ENCODE data around the gene SPOCK1. TPM values are rescaled to one million over a fixed set of nuclear protein-coding genes. Genes with fewer than 3 reads are reported as not detected.

SPOCK1 gene
- total and polyA plus RNA-seq, 4 donors: 0.07 to 0.18 (median 0.17) TPM; not detected in 1

- Histone ChIP-seq H3K27ac (ENCODE audit: low read depth in 1 of 2, low read length in 2 of 2) (no peak overlapping the region), H3K27me3 (ENCODE audit: control insufficient read depth in 4 of 4, insufficient read depth in 4 of 4, low read length in 3 of 4) (no peaks in the 10 kb centered on the region), H3K36me3 (ENCODE audit: control insufficient read depth in 4 of 4, insufficient read depth in 3 of 4, low read depth in 1 of 4, low read length in 3 of 4) (no peaks in the 10 kb centered on the region), H3K9ac (ENCODE audit: low read depth in 1 of 2, low read length in 2 of 2) (no peak overlapping the region), H3K4me1 (ENCODE audit: control insufficient read depth in 4 of 4, insufficient read depth in 4 of 4, low read length in 3 of 4) (no peaks in the 10 kb centered on the region), H3K9me3 (ENCODE audit: control insufficient read depth in 4 of 4, low read length in 3 of 4) (no peaks in the 10 kb centered on the region), H3K4me3 (ENCODE audit: low read depth in 1 of 3, low read length in 3 of 3) (no peak overlapping the region)
- 42% methylated on average over 2 of the region's 2 CpGs for WGBS
- no peak for DNase-seq (ENCODE audit: low spot score)
- TF ChIP-seq GABPA (IDR thresholded peaks at IDR 0.05 in 1 of 2, conservative IDR thresholded peaks at IDR 0.05 in 1 of 2) (no peak), ATF3 (IDR thresholded peaks at IDR 0.05) (no peak), EGR1 (IDR thresholded peaks at IDR 0.05; ENCODE audit: low read depth in 2 of 2) (no peak)
- TF ChIP-seq, protein P1, sequence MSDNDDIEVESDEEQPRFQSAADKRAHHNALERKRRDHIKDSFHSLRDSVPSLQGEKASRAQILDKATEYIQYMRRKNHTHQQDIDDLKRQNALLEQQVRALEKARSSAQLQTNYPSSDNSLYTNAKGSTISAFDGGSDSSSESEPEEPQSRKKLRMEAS (IDR thresholded peaks at IDR 0.05): no peak
These were observed 307.9 kb downstream of the SPOCK1 start for GRCh38 chr5:137191179-137191578.

GRCh38 chr5:137190441-137190840 lies 308.7 kb downstream of the SPOCK1 start:
- no peak for DNase-seq (ENCODE audit: low spot score)
- Histone ChIP-seq H3K9ac (ENCODE audit: low read depth in 1 of 2, low read length in 2 of 2) (no peak overlapping the region), H3K4me3 (ENCODE audit: low read depth in 1 of 3, low read length in 3 of 3) (no peak overlapping the region), H3K9me3 (ENCODE audit: control insufficient read depth in 4 of 4, low read length in 3 of 4) (no peaks in the 10 kb centered on the region), H3K4me1 (ENCODE audit: control insufficient read depth in 4 of 4, insufficient read depth in 4 of 4, low read length in 3 of 4) (no peaks in the 10 kb centered on the region), H3K36me3 (ENCODE audit: control insufficient read depth in 4 of 4, insufficient read depth in 3 of 4, low read depth in 1 of 4, low read length in 3 of 4) (no peaks in the 10 kb centered on the region), H3K27me3 (ENCODE audit: control insufficient read depth in 4 of 4, insufficient read depth in 4 of 4, low read length in 3 of 4) (no peaks in the 10 kb centered on the region), H3K27ac (ENCODE audit: low read depth in 1 of 2, low read length in 2 of 2) (no peak overlapping the region)
- no peak for TF ChIP-seq TAF1 (conservative IDR thresholded peaks at IDR 0.05)
- TF ChIP-seq, protein P1 (IDR thresholded peaks at IDR 0.05): no peak
- TF ChIP-seq HNF4G (IDR thresholded peaks at IDR 0.05): no peak
- TF ChIP-seq JUND (IDR thresholded peaks at IDR 0.05): no peak
- TF ChIP-seq FOXA1 (IDR thresholded peaks at IDR 0.05): no peak
- no peak for TF ChIP-seq YY1 (IDR thresholded peaks at IDR 0.05)
- TF ChIP-seq EGR1 (IDR thresholded peaks at IDR 0.05; ENCODE audit: low read depth in 2 of 2): no peak
- TF ChIP-seq SP1 (IDR thresholded peaks at IDR 0.05): no peak
- TF ChIP-seq NR2F2 (IDR thresholded peaks at IDR 0.05): no peak
- TF ChIP-seq HNF4A (conservative IDR thresholded peaks at IDR 0.05): no peak
- TF ChIP-seq RAD21 (IDR thresholded peaks at IDR 0.05): no peak
- TF ChIP-seq ATF3 (IDR thresholded peaks at IDR 0.05): no peak
- TF ChIP-seq, protein P2, sequence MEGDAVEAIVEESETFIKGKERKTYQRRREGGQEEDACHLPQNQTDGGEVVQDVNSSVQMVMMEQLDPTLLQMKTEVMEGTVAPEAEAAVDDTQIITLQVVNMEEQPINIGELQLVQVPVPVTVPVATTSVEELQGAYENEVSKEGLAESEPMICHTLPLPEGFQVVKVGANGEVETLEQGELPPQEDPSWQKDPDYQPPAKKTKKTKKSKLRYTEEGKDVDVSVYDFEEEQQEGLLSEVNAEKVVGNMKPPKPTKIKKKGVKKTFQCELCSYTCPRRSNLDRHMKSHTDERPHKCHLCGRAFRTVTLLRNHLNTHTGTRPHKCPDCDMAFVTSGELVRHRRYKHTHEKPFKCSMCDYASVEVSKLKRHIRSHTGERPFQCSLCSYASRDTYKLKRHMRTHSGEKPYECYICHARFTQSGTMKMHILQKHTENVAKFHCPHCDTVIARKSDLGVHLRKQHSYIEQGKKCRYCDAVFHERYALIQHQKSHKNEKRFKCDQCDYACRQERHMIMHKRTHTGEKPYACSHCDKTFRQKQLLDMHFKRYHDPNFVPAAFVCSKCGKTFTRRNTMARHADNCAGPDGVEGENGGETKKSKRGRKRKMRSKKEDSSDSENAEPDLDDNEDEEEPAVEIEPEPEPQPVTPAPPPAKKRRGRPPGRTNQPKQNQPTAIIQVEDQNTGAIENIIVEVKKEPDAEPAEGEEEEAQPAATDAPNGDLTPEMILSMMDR (IDR thresholded peaks at IDR 0.05; ENCODE audit: low read depth, low read length, missing input control): no peak
- TF ChIP-seq RXRA (IDR thresholded peaks at IDR 0.05): no peak
- TF ChIP-seq GABPA (IDR thresholded peaks at IDR 0.05 in 1 of 2, conservative IDR thresholded peaks at IDR 0.05 in 1 of 2): no peak
- TF ChIP-seq FOXA2 (IDR thresholded peaks at IDR 0.05): no peak
- no peak for TF ChIP-seq REST (IDR thresholded peaks at IDR 0.05)
